Gastrocnemius medialis (tissue), 4 donors: Measurements from ENCODE around the gene CLDN22.

Experiments used
- CTCF ChIP-seq, 5 experiments: fragments of 450-650 bp in 3 of 5; fragments of 200-600 bp in 2 of 5; sonication (generic) in 2 of 5; IDR thresholded peaks in 4 of 5; conservative IDR thresholded peaks in 1 of 5; 1 replicate in 4 of 5; 2 replicates in 1 of 5; pipeline ENCODE4 v1.5.1; 2016 to 2019; ENCODE audit warnings: antibody characterized with exemption in 5 of 5, mild to moderate bottlenecking in 3 of 5, moderate library complexity in 3 of 5
- POLR2A ChIP-seq, 2 donors: fragments of 450-650 bp; IDR thresholded peaks; one replicate each; pipeline ENCODE4 v1.6.1; 2017; ENCODE audit warnings: antibody characterized with exemption in 2 of 2, mild to moderate bottlenecking in 2 of 2, moderate library complexity in 2 of 2

- TF ChIP-seq CTCF (IDR thresholded peaks at IDR 0.05 in 4 of 5, conservative IDR thresholded peaks at IDR 0.05 in 1 of 5) (no peak), POLR2A (IDR thresholded peaks at IDR 0.05) (no peak)
Observed at GRCh38 chr4:183362916-183363542, 43.0 kb upstream of the CLDN22 start.
